Measurements from ENCODE around the gene ACSL6.

The ACSL6 gene

DNA sequence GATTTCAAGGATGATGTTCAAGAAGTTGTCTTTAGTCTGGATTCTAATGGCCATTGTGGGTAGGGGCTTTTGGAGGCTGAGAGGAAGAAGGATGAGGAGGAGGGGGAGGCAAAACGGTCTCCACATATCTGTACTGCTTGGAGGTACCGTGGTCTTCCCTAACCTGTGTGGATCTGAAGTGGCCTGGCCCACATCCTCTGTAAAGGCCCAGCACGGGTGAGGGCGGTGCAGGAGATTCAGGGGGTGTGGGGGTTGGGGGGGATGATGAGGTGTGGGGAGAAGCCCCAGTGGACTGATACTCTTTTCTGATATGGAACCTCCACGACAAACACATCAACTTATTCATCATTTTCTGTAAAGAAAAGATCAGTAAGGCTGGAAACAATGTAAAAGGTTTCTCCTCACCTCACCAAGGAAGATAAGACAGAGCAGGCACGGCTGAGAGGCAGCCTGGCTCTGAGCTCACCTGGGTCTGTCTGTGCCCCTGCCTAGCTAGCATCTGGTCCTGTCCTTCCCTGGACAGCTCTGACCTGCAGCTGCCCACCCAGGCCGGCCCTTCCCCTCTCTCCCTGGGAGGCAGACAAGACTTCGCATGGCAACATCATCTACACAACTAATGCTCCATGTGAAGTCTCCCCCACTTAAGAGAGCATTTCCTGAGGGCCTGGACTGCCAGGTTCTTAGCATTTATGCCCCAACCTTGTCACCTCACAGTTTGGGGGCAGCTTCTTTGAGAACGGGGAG is 43.4 kb upstream of the ACSL6 start:
- Histone ChIP-seq H3K9me2 (replicated peaks; ENCODE audit: control insufficient read depth, low read length) (no peaks in the 10 kb centered on the region), H3K4me2 (ENCODE audit: low read length) (no peak overlapping the region), H3K4me1 (ENCODE audit: control insufficient read depth, low read length) (no peaks in the 10 kb centered on the region), H3K27ac (ENCODE audit: low read depth, low read length) (no peak overlapping the region), H3K79me2 (ENCODE audit: control insufficient read depth, low read length) (no peaks in the 10 kb centered on the region), H3K4me3 (ENCODE audit: low read length) (no peak overlapping the region), H3K9me3 (ENCODE audit: control insufficient read depth, insufficient read depth, low read length) (no peaks in the 10 kb centered on the region), H4K20me1 (ENCODE audit: control insufficient read depth, insufficient read depth, low read depth, low read length) (no peaks in the 10 kb centered on the region), H3K36me3 (ENCODE audit: control insufficient read depth, low read length) (no peaks in the 10 kb centered on the region), H3K27me3 (ENCODE audit: control insufficient read depth, low read length) (no peaks in the 10 kb centered on the region), H3F3A (ENCODE audit: control insufficient read depth, insufficient read depth) (no peaks in the 10 kb centered on the region)
- no peak for TF ChIP-seq EZH2phosphoT487 (IDR thresholded peaks at IDR 0.05; ENCODE audit: borderline replicate concordance, low read length)
- TF ChIP-seq, protein P1, sequence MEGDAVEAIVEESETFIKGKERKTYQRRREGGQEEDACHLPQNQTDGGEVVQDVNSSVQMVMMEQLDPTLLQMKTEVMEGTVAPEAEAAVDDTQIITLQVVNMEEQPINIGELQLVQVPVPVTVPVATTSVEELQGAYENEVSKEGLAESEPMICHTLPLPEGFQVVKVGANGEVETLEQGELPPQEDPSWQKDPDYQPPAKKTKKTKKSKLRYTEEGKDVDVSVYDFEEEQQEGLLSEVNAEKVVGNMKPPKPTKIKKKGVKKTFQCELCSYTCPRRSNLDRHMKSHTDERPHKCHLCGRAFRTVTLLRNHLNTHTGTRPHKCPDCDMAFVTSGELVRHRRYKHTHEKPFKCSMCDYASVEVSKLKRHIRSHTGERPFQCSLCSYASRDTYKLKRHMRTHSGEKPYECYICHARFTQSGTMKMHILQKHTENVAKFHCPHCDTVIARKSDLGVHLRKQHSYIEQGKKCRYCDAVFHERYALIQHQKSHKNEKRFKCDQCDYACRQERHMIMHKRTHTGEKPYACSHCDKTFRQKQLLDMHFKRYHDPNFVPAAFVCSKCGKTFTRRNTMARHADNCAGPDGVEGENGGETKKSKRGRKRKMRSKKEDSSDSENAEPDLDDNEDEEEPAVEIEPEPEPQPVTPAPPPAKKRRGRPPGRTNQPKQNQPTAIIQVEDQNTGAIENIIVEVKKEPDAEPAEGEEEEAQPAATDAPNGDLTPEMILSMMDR (IDR thresholded peaks at IDR 0.05; ENCODE audit: low read depth, low read length, poor library complexity, severe bottlenecking): no peak

DNA sequence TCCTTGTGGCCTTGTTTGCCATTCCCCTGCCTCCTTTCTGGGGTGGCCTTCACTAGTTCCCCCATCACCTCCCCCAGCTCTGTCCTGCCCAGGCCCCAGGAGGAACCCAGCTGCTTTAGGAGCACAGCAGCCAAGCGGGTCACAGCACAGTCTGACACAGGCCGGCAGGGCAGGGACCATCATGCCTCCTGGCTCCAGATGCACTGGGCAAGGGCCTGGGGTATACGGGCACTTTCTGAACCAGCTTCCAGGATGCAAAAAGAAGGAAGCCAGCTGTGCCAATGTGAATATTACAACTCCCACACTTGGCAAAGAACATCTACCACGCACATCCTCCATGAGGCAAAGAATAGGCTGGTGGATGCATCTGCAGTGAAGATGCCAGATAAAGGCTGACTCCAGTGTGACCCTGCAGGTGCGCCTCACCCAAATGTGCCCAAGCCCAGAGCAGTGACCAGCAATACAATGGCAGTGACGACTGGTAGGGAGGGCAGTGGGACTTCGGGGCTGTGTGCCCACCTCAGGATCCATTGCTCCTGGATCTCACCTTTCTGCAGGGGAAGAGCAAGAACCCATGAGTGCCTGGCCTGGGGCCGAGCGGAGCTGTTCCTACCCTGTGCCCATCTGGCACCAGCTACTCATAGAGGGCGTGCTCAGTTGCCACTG is 42.7 kb upstream of the ACSL6 start:
- Histone ChIP-seq H3K27ac (ENCODE audit: low read depth, low read length) (no peak overlapping the region), H3K4me3 (ENCODE audit: low read length) (no peak overlapping the region), H3K4me2 (ENCODE audit: low read length) (no peak overlapping the region), H4K20me1 (ENCODE audit: control insufficient read depth, insufficient read depth, low read depth, low read length) (no peaks in the 10 kb centered on the region), H3K9me2 (replicated peaks; ENCODE audit: control insufficient read depth, low read length) (no peaks in the 10 kb centered on the region), H3F3A (ENCODE audit: control insufficient read depth, insufficient read depth) (no peaks in the 10 kb centered on the region), H3K9me3 (ENCODE audit: control insufficient read depth, insufficient read depth, low read length) (no peaks in the 10 kb centered on the region), H3K27me3 (ENCODE audit: control insufficient read depth, low read length) (no peaks in the 10 kb centered on the region), H3K36me3 (ENCODE audit: control insufficient read depth, low read length) (no peaks in the 10 kb centered on the region), H3K79me2 (ENCODE audit: control insufficient read depth, low read length) (no peaks in the 10 kb centered on the region), H3K4me1 (ENCODE audit: control insufficient read depth, low read length) (no peaks in the 10 kb centered on the region)
- TF ChIP-seq, protein P1 (IDR thresholded peaks at IDR 0.05; ENCODE audit: low read depth, low read length, poor library complexity, severe bottlenecking): no peak
- TF ChIP-seq EZH2phosphoT487 (IDR thresholded peaks at IDR 0.05; ENCODE audit: borderline replicate concordance, low read length): no peak

DNA sequence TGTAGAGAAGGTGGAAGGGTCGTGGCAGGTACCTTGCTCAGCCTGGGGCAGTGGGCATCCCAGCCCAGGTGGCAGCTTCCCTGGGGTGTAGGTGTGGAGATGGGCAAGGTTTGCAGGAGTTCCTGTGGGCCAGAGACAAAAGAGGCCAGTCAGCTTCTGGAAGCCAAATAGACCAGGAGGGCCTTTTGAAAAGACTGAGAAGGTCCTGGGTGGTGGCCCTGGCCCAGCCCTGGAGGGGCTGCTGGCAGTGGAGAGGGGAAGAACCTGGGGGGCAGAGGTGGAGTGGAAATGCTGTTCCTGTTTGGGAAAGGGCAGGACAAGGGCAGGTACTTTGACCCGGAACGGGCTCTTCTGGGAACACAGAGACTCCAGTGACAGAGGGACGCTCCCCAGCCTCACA is 42.0 kb upstream of the ACSL6 start:
- no peak for TF ChIP-seq EZH2phosphoT487 (IDR thresholded peaks at IDR 0.05; ENCODE audit: borderline replicate concordance, low read length)
- TF ChIP-seq, protein P1 (IDR thresholded peaks at IDR 0.05; ENCODE audit: low read depth, low read length, poor library complexity, severe bottlenecking): no peak
- no peaks in the 10 kb centered on the region for H3F3A ChIP-seq (ENCODE audit: control insufficient read depth, insufficient read depth)
- H3K27me3 ChIP-seq (ENCODE audit: control insufficient read depth, low read length): no peaks in the 10 kb centered on the region
- H3K36me3 ChIP-seq (ENCODE audit: control insufficient read depth, low read length): no peaks in the 10 kb centered on the region
- H4K20me1 ChIP-seq (ENCODE audit: control insufficient read depth, insufficient read depth, low read depth, low read length): no peaks in the 10 kb centered on the region
- H3K27ac ChIP-seq (ENCODE audit: low read depth, low read length): no peak overlapping the region
- no peaks in the 10 kb centered on the region for H3K4me1 ChIP-seq (ENCODE audit: control insufficient read depth, low read length)
- no peaks in the 10 kb centered on the region for H3K9me2 ChIP-seq (replicated peaks; ENCODE audit: control insufficient read depth, low read length)
- no peaks in the 10 kb centered on the region for H3K79me2 ChIP-seq (ENCODE audit: control insufficient read depth, low read length)
- H3K9me3 ChIP-seq (ENCODE audit: control insufficient read depth, insufficient read depth, low read length): no peaks in the 10 kb centered on the region
- no peak overlapping the region for H3K4me2 ChIP-seq (ENCODE audit: low read length)
- H3K4me3 ChIP-seq (ENCODE audit: low read length): no peak overlapping the region
